HG03354 (cell line): ENCODE results near the gene PIP5K1A.
A peak's percentile ranks its signal among the peaks of the same experiment; 100 is the strongest.
"Not testable (repeated sequence)": the region's sequence is repeated elsewhere in the genome, so short reads cannot be mapped to it uniquely, and the experiment has no call there.

Experiments
- ATAC-seq: cut with Tn5 transposase; IDR thresholded peaks from one replicate; pipeline ENCODE4 v1.9.1; 2021; ENCODE audit warnings: mild to moderate bottlenecking; ENCODE audit not compliant: unreplicated experiment, poor library complexity, severe bottlenecking

The PIP5K1A gene

DNA sequence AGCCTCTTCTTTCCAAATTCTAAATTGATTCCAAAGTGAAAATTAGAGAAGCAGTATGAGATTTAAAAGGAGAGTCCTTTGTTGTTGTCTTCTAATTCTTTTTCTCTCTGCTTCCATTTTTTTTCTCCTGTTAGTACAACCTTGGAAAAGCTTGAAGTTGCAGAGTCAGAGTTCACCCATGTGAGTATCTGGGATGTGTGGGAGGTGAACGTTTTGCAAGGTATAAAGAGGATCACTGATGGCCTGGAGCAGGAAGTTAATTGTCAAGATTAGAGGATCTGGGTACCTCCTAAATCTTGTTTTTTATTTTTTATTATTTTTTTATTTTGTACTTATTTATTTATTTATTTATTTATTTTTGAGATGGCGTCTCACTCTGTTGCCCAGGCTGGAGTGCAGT, 48.4 kb downstream of the PIP5K1A start:
- ATAC-seq: no peak

- peak; percentile 55 for ATAC-seq
Measured at GRCh38 chr1:151251656-151252470, 53.5 kb downstream of the PIP5K1A start.

DNA sequence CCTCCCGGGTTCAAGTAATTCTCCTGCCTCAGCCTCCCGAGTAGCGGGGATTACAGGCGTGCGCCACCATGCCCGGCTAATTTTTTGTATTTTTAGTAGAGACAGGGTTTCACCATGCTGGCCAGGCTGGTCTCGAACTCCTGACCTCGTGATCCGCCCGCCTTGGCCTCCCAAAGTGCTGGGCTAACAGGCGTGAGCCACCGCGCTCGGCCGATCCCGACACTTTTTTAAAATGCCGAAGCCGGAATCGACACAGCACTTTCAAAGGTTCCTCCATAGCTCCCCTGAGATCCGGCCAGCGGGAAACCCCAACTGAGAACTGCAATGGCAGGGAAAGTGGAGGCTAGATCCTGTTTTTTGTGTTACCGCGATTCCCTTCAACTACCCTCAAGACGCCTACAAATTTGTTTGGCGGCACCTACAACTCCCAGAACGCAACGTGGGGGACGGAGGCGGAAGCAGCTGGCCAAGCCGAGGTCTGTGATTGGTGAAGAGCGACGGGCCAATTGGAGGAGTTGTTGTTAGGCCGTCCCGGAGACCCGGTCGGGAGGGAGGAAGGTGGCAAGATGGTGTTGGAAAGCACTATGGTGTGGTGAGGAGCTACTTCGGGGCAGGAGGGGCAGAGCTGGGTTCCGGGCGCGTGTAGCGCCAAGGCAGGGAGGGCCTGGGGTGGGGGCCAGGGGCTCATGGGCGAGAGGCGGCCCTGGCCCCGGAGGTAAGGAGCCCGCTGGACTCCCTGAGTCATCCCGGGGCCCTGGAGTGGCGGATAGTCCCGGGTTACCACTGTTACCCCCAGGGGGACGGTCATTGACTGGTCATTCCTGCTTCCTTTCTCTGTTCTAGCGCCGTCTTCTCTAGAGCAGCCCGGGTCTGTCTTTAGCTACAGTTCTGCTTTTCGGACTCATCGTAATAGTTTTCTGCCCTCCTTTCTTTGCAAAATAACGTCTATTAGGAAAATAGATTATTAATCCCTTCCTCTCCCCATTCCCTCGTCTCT, 56.2 kb downstream of the PIP5K1A start, which contains the start of gene PSMD4:
PSMD4 (plus strand) TSS at position 518 of the 997 bp plus-strand sequence; CDS start at position 567, 49 bp downstream.
- peak; percentile 96 for ATAC-seq

GRCh38 chr1:151255381-151255780, 57.0 kb downstream of the PIP5K1A start:
- no peak for ATAC-seq

- ATAC-seq: no peak
Measured at GRCh38 chr1:151259351-151259750, 61.0 kb downstream of the PIP5K1A start.

DNA sequence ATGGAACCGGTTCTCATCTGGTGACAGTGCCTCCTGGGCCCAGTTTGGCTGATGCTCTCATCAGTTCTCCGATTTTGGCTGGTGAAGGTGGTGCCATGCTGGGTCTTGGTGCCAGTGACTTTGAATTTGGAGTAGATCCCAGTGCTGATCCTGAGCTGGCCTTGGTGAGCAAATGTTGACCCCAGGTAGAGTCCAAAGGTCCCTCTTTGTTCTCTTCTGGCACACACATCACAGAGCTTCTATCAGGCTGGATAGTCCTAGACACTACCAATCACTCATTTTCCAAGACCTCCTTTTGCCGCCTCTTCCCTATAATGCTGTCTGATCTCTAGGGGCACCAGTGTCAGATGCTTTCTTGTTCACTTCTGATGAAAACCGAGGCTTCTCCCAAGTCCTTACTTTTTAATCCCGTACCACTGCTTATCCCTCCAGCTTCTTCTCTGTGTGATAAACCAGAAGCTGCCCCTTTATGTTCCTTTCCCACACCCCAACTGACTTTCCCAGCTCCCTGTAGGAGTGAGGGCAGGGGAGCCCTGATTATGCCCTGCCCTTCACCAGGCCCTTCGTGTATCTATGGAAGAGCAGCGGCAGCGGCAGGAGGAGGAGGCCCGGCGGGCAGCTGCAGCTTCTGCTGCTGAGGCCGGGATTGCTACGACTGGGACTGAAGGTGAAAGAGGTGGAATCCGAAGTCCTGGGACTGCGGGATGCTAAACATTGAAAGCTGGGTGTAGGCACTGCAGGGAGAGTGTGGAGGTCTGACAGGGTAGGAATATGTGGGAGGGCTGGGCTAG, 67.3 kb downstream of the PIP5K1A start:
- ATAC-seq: no peak

DNA sequence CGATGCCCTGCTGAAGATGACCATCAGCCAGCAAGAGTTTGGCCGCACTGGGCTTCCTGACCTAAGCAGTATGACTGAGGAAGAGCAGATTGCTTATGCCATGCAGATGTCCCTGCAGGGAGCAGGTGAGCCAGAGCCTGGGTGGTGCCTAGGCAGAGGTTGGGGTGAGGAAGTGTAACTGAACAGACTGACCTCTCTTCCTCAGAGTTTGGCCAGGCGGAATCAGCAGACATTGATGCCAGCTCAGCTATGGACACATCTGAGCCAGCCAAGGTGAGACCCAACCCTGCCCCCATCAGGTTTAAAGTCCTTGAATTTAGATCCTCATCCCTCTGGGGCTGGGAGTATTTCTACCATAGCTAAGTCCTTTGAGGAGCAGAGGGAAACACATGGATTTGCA, 68.0 kb downstream of the PIP5K1A start:
- no peak for ATAC-seq

DNA sequence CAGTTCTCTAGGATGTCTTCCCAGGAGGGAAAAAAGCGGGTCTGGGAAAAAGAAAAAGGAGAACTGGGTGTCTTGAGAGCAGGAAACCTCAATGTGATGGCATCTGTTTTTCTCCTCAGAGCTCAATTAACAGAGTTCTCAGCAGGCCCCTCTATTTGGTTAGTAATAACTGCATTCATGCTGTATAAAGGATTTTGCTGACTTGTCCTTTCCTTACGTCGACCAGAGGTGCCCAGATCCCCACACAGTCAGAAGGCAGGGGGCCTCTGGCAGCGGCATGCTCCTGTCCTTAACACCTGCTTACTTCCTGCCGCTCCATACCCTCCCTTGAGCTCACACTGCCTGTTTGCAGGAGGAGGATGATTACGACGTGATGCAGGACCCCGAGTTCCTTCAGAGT, 68.5 kb downstream of the PIP5K1A start:
- no peak for ATAC-seq

GRCh38 chr1:151267760-151268159, 69.4 kb downstream of the PIP5K1A start:
- no peak for ATAC-seq

DNA sequence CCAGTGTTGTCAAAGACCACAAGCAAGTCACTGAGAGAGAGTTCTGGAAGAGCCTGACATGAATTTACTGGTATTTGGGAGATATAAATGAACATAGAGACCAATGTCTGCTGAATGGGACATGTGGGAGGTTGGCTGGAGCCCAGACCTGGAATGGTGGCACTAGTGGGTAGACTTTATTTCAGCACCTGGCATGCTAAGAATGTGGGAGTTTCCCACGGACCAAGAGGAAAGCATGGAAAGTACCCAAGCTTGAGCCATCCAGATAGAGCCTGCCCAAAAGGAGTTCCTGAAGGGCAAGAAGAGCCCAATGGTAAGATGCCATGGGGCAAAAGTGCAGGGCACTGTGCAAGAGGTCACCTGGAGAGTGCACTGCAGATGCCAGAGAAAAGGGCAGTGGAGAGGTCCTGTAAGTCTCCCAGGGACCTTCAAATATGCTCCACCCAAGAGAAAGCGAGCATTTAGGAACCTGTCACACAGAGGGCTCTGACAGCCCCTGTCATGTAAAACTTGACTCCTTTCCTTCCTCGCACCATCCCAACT, 75.6 kb downstream of the PIP5K1A start:
- ATAC-seq: no peak

DNA sequence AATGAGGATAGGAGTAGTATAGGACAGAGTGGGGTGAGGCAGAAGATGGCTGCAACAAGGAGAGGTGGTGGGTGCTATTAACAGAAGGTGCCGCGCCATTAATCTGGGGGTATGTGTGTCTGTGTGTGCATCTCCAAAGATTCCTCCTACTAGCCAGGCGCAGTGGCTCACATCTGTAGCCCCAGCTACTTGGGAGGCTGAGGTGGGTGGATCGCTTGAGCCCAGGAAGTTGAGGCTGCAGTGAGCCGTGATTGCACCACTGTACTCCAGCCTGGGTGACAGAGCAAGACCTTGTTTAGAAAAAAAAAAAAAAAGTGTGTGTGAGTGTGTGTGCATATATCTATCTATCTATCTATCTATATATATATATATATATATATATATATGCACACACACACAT, 77.0 kb downstream of the PIP5K1A start:
- not testable (repeated sequence) for ATAC-seq

GRCh38 chr1:151277249-151277648, 78.9 kb downstream of the PIP5K1A start:
- ATAC-seq: no peak

DNA sequence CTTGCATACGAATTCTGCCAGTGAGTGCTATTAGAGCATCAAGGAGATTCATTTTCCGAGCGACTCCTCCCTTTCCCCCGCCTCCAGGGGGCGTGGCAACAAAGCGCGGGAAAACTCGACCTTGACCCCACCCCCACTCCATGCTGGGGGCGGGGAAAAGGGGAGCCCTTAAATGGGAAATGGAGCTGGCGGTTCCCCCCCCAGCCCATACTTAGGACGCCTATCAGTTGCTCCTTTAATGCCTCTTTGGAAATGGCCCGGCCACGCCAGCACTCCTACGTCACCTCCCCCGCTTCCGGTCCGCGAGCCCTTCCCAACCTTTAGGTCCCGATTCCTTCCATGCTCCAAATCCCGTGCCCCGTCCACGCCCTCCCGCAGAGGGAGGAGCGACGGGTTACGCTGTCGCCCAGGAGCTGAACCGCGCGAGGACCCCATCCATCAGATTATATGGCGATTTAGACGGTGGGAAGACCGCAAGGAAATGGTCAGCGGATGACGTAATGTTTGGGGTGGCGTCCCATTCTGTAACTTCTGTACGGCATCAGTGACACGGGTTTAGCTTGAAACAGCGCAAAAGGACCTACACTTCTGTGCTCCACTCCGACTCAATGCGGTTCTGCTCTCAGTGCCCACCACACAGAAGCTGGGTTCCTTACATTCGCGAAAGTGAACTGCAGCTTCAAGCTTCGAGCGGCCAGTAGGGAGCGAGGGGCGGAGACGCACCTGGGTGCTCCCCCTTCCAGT, 83.0 kb downstream of the PIP5K1A start:
- ATAC-seq: peak; percentile 40

- peak; percentile 89 for ATAC-seq
Measured at GRCh38 chr1:151281969-151282882, 83.9 kb downstream of the PIP5K1A start, which contains the start of gene ZNF687. Gene ZNF687, plus strand, starts transcription at chr1:151282299. Its CDS starts 3,993 bp downstream, at chr1:151286292.

DNA sequence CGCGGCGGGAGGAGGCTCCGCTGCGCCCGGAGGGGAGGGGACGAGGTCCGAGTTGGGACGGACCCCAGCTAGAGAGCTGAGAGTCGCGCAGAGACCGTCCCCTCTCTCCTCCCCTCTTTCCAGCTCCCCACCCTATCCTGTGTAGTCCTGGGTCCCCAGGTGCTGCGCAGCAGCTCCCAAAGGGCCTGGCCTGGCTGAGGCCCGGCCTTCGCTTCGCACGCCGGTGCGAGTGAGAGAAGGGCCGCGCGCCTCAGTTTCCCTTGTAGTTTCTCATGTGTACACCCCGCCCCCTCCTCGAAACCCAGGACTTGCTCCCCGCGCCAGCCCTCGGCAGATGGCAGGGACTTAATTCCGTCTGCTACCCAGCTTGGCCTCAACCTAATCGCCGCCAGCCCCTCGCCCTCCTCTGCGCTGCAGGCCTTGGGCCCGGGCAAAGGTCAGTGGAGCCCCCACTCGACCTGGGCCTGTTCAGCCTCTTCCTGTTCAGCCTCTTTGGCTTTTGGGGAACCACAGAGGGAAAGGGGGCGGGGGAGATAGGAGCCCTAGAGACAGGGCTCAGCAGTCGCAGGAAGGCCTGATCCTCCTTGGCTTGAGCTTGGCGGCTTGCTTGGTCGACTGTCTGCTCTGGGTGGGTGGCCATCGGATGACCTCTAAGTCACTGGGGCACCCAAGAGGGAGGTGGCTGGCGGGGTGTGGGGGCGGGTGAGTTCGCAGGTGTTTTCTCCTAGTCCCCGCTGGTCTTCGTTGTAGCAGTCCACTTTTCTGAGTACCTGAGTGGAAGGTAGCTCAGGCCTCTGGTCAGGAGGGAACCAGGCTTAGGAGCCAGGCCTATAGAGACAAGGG, 84.8 kb downstream of the PIP5K1A start:
- no peak for ATAC-seq

- no peak for ATAC-seq
Measured at GRCh38 chr1:151284013-151284577, 85.7 kb downstream of the PIP5K1A start.
